Endometrium (tissue), 2 donors: ENCODE data around the gene FOXF2.
"Not testable (repeated sequence)": the region's sequence is repeated elsewhere in the genome, so short reads cannot be mapped to it uniquely, and the experiment has no call there.

ENCODE experiments used
- FAIRE-seq: peaks from 2 replicates; lab custom pipeline; 2012; peaks lifted over from hg19 to GRCh38; lab: Jason Lieb, UNC
- donor health status: control.
- donor health status: control.

The FOXF2 gene

DNA sequence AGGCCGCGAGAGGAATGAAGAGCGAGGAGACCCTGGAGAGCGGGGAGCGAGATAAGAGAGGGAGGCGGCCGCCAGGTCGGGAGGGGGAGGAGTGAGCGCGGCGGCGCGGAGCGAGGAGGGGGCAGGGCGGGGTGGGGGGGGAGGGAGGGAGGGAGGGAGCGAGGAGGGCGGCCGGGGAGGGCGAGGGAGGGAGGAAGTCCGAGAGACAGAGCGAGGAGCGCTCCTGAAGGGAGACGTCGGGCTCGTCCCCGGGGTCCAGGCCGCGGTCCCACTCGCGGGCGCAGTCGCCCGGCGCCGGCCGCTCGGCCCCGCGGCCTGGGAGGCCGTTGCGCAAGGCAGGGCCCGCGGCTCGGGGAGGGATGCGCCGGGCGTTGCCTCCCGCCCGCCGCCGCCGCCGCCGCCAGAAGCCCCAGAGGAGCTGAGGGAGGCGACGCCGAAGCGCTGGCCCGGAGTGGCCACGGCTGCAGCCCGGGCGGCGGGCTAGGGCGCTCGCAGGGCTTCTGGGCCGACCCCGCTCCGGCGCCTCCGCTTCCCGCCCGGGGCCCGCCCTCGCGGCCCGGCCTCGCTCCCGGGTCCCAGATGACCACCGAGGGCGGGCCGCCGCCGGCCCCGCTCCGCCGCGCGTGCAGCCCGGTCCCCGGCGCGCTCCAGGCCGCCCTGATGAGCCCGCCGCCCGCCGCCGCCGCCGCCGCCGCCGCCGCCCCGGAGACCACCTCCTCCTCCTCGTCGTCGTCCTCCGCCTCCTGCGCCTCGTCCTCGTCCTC is at the start of gene FOXF2:
FOXF2 (plus strand) TSS at position 208 of the 764 bp plus-strand sequence; CDS start at position 580, 372 bp downstream.
- FAIRE-seq = no peak

DNA sequence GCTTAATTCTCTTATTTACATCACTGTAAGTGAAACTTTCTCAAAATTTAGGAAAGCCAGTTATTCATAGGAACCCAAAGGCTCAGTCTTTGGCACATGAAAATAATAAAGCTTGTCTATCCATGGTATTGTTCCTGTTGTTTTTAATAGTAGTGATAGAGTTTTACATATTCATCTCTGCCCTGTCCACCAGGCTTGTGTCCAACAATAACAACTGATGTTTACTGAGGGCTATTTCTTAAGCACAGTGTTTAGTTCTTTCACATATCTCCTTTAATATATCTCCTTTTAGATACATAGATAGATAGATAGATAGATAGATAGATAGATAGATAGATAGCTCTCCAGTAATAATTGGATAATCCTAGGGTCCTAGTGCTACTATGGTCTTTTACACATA is 43.3 kb upstream of the FOXF2 start:
- FAIRE-seq = no peak

DNA sequence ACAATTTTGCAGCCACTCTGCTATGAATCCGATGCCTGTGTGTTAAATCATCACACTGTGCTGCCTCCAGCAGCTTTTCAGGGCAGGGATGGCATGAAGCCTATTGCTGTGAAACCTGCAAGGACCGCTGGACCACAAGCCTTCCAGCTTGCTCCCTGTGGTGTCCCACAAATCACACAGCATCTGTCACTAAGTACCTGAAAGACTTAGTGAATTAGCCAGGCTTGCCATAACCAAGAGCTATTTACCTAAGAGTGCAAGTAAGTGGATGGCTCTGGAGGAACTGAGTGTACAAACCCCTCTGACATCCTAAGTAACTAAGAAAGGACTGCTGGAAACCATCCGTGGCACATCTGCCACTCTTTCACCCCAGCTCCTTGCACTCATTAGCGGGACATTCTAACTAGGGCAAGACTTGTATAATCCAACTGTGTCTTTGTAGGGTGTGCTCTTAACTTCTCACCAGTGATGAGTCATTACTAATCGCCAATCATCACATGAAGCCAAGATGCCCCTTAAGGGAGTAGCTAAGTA is 42.8 kb upstream of the FOXF2 start:
- no peak for FAIRE-seq

DNA sequence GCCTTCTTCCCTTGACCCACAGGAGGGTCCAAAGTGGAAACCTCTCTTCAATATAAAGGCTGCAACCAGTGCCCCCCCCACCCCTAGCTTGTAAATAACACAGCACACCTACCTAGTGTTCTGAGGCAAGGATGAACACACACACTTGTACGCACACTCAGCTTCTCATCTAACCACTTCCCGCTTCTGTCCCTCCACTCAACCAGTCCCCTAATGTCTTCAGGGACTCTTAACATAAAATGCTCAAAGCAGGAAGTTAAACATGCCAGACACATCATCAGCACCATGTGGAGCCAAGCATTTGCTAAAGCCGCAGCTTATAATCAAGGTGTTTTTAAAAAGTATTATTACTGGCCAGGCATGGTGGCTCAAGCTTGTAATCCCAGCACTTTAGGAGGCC is 42.2 kb upstream of the FOXF2 start:
- no peak for FAIRE-seq

DNA sequence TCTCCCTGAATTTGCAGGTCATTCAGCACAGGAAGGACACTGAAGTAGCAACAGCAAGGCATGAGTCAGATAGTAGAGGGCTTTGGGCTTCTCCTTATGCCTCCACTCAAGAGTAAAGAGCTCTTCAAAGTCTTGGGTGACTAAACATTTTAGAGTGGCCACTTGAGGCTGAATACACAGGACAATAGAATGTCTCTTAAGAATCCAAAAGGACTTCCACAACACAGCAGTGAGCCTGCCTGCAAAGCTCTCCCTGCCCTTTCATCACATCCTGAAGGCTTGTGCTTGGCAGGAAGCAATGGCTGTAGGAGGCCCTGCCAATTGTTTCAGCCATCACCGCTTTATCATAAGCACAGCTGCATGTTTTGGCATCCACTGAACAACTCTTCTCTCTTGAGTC is 40.7 kb upstream of the FOXF2 start:
- no peak for FAIRE-seq

DNA sequence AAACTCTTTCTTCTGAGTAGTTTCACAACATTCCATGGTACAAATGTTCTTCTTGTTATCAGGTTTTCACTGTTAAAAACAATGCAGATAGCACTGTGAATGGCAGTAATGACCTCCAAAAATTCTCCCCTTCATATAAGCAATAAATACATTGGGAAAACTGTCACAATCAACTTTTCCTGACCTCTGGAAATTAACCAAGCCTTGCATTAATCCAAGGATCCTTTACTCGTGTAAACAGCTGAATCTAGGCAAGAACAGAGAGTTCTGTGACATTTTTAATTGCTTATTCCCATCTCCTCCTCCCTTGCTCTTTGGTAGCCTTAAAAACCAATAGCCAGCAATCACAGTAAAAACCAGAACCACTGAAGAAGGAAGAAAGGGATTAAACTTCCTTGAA is 39.7 kb upstream of the FOXF2 start:
- no peak for FAIRE-seq

DNA sequence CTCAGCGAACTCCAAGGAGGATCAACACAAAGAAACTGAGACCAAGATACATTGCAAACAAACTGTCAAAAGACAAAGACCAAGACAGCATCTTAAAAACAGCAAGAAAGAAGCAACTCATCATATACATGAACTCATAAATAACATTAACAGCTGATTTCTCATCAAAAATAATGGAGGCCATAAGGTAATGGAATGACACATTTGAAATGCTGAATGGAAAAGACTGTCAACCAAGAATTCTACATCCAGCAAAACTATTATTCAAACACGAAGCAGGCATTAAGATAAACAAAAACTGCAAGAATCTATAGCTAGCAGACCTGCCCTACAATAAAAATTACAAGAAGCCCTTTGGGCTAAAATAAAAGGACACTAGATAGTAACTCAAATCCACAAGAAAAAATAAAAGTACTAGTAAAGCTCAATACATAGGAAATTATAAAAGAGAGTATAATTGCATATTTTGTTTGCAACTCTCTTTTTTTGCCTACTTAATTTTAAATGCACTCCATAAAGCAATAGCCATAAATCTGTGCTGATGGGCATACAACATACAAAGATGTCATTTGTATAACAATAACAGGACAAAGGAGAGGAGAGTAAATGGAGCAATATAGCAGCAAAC is 37.9 kb upstream of the FOXF2 start:
- FAIRE-seq = no peak

DNA sequence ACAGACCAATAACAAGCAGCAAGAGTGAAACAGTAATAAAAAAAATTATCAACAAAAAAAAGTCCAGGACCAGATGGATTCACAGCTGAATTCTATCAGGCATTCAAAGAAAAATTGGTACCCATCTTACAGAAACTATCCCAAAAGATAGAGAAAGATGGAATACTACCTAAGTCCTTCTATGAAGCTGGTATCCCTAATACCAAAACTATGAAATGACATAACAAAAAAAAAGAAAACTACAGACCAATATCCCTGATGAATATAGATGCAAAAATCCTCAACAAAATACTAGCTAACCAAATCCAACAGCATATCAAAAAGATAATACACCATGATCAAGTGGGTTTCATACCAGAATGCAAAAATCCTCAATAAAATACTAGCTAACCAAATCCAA is 34.3 kb upstream of the FOXF2 start:
- not testable (repeated sequence) for FAIRE-seq

DNA sequence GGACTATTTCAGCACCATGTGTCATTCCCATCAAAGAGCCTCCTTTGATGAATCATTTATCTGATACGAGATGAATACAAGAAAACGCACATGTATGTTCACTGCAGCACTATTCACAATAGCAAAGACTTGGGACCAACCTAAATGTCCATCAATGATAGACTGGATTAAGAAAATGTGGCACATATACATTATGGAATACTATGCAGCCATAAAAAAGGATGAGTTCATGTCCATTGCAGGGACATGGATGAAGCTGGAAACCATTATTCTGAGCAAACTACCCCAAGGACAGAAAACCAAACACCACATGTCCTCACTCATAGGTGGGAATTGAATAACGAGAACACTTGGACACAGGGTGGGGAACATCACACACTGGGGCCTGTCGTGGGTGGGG is 27.7 kb upstream of the FOXF2 start:
- not testable (repeated sequence) for FAIRE-seq

DNA sequence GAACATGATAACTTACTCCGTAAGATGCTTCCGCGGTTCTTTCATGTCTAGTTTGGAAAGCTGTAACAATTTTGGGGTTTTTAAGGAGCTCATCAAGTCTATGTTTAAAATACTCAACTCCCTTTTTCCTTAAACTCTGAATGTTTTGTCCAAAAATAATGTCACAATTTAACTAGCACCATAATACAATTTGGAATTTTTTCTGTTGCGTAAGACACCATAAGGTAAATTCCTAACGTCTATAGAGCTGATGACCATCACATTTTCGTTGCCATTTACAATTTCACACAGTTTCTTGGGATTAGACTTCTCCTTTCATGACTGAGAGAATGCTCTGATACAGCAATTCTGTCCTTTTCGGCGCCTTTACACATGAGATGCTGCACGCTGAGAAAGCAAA is 26.7 kb upstream of the FOXF2 start:
- no peak for FAIRE-seq

DNA sequence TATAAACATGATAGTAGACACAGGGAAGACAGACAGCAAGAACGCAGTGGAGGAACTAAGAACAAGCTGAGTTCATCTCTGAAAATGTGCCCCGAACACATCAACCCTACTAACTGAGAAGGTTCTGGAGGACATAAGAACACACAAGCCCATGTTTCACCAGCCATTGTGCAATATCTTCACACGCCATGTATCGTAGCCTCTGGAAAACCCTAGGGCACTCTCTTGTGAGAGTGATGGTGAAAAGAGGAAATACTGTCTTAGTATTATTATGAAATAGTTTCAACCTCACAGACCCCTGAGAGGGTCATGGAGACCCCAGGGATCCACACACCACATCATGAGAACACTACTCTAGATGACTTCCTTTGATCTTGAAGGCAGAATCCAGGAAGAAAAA is 26.1 kb upstream of the FOXF2 start:
- FAIRE-seq = no peak

DNA sequence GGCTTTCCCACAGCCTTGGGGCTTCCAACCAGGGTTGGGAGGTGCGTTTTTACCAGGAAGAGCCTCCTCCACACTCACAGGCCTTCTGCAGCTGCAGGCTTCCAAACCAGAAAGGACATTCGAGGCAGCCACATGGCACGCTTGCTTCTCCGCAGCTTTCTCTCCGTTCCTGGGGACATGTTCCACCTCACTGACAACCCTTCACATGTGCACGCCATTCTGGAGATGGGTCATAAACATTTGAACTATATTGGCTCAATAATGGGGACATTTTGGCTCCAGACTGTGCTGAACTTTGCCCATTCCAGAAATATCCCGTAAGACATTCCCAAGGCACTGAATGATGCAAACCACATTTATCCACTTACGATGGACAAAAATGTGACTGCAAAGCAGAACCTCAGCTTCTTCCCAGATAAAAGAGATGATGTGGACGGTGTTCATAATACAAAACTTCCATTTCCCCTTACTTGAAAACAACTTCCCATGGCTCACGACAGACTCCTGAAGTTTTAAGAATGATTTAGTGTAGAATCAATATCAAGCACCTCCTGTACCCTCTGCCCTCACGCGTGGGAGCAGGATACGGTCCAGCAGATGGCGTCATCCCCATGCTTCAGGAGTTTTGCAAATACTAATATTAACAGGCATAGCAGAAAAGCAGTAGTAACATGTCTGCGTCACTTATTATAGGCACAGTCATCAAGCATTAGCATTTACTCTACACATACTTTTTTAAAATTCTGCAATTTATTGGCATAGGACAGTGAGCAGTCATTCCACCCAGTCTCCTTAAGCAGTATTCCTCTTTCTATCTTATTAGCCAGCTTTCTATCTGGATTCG is 25.4 kb upstream of the FOXF2 start:
- no peak for FAIRE-seq

DNA sequence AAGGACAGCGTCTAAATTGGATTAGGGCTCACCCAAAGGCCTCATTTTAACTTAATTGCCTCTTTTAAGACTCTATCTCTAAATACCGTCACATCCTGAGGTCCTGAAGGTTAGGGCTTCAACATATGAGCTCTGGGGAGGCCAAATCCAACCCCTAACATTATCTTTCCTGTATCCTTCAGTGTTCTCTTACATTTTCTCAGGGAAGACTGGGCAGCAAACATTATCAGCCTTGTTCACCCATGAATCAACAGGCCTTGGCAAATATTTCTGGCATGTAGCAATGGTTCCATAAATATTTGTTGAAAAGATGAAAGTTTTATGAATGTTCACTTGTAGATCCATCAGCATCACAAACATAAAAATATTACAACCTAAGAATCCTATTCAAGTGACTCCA is 24.6 kb upstream of the FOXF2 start:
- no peak for FAIRE-seq

DNA sequence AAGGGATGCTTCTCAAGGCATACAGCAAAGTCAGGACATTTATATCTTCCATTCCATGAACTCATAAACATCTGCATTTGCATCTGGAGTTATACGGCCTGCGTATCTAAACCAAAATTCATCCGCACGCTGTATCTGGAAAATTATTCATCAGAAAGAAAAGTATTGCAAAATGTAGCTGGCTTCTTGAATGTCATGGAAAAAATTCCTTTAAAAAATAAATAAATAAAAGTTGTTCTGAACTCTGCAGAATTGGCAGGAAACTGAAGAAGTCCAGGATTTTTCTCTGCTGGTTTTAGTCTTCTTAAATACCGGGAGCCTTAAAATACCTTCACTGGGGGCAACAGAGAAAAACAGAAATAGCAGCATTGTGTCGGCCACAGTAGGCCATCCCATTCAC is 23.7 kb upstream of the FOXF2 start:
- no peak for FAIRE-seq

DNA sequence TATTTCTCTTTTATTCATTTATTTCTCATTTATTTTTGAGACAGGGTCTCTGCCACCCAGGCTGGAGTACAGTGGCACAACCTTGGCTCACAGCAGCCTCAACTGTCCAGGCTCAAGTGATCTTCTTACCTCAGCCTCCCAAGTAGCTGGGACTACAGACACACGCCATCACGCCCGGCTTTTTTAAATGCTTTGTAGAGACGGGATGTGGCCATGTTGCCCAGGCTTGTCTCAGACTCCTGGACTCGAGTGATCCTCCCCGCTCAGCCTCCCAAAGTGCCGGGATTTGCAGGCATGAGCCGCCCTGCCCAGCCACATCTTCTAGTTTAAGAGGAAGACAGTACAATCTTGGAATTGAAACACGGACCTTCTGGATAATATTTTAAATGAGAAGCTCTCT is 21.6 kb upstream of the FOXF2 start:
- FAIRE-seq = no peak

DNA sequence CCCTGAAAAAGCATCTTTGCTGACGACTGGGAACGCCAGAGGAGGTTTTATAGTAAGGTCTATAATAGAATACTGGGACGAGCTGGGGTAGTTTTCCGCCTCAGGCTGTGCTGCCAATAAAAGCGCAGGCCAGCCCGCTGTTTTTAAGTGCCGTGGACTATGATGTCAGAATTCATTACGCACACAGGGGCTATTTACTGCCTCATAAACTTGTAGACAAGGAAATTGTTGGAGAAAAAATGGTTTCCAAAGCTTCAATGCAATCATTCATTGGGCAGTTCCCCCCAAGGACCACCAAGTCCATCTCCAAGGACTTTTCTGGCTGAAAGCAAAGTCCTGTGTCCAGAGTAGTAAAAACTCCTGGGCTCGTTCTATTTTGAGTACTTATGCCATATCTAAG is 20.4 kb upstream of the FOXF2 start:
- FAIRE-seq = no peak

DNA sequence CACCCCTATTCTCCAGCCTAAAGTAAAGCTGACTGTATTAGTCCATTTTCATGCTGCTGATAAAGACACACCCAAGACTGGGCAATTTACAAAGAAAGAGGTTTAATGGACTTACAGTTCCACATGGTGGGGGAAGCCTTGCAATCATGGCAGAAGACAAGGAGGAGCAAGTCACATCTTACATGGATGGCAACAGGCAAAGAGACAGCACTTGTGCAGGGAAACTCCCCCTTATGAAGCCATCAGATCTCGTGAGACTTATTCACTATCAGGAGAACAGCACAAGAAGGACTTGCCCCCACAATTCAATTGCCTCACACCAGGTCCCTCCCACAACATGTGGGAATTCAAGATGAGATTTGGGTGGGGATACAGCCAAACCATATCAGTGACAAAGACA is 19.7 kb upstream of the FOXF2 start:
- FAIRE-seq = not testable (repeated sequence)

DNA sequence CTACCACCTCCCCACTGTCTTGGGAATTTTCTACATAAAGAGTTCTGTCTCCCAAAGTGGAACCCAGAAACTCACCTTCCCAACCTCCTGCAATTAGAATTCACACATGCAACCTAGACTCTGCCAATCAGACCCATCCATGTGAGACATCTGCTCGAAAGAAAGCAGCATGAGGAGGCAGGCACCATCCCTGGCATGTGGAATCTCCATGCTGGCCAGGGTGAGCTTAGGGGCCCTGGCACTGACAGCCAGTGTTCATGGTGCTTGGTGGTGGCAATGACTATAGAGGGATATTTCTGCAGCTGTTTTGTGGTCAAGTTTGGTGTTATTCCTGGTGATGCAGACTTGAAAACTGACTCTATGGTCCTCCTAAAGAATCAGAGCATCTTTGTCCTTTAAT is 17.4 kb upstream of the FOXF2 start:
- no peak for FAIRE-seq

DNA sequence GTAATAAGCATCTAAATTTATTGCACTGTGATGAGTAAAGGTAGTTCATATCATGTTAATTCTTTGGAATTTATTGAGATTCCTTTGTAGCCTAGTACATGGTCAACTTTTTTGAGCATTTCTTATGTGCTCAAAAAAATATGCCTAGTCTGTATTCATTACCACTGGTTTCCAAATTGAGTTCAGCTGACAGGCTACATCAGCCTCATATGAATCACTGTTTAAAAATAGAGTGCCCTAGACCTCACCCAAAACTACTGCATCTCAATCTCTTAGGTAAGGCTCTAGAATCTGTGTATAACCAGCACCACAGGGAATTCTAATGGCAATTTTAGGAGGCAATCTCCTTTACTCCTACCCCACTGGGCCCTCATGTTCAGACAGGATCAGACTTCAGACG is 16.7 kb upstream of the FOXF2 start:
- FAIRE-seq = no peak

DNA sequence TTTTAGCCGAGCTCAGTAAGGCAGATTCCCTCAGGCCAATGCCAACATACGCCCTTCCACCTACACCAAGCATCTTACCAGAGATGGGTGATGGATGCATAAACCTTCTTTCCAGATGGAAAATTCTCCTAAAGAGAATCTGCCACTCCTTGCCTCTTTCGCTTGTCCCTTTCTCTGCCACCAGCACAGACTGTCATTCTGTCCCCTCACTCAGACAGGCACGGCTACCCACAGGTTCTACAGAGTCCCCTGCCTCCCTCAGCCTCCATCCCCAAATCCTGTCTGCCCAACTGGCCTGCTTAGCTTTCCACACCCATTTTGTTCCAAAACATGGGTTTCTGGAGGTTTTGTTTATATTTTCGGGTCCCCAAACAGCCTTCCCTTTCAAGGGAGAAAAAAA is 12.7 kb upstream of the FOXF2 start:
- no peak for FAIRE-seq

DNA sequence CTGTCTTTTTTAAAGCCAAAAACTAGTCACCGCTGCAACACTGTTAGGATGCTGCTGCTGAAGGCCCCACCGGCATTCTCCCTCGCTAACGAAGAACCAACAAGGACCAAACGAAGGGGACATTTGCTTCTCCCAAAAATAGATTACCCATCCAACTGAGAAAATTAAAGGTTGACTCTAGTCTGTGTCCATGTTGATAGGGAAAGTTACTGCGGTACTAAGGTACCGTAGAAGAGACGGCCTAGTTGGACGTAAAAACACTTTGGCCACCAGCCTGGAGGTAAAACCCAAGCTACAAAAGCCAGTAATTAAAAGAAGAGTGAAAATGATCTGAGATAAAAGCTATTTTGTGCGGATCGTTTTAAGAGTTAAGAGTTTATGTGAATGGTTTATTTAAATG is 11.8 kb upstream of the FOXF2 start:
- FAIRE-seq = no peak

DNA sequence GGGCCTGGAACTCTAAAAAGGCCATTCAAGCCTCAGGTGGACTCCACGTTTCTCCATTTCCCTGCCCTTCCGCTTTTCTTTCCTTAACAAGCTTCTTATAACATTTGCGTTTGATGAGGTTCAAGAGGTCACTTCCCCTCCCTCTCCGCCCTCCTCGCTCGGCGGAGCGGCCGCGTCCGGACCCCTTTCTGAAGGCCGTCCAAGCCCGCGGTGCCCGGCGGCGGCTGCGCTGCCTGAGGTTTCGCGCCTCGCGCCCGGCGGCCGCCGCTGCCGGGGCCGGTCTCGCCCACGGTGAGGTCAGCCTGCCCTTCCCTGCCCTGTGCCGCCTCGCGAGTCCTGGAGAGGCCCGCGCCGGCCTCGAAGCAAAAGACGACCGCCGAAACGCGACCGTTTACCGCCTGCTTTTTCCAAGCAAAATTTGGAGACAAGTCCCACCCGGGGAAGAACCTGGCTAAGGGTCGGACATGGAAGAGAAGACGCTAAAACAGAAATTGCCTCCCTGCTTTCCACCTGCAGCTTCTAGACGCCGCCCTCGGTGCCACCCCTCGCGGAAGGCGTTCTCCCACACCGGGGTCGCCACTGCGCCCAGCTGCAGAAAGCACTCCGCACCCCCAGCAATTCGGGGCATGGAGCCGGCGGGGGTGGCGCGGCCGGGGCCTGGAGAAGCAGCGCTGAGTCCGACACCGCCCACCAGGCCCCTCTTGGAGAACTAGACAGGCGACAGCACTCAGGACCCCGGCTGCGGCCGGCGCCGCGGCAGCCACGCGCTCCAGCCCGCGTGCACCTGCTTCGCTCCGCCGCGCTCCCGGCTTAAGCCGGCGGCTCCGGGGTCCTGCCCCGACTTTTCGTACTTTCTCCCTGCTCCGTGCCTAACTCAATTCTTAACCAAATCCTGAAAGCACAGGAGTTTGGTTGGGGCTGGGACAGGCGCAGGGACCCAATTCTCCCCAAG is 11.0 kb upstream of the FOXF2 start:
- FAIRE-seq = no peak
